Mammary epithelial cell (primary cell): Measurements from ENCODE around the gene FUT2.

Experiments used
- EZH2 ChIP-seq: IDR thresholded peaks from 2 replicates; pipeline ENCODE4 v1.6.1; 2012; ENCODE audit warnings: low read length, inconsistent platforms, borderline replicate concordance
- TF ChIP-seq, protein P1 (sequence below), 2 donors: IDR thresholded peaks in 1 of 2; conservative IDR thresholded peaks in 1 of 2; 2 replicates each; pipeline ENCODE4 v1.5.1; 2011 to 2012; ENCODE audit warnings: inconsistent platforms in 2 of 2, low read length in 2 of 2, mild to moderate bottlenecking in 2 of 2, control low read depth in 1 of 2, low read depth in 1 of 2; ENCODE audit not compliant: insufficient read depth in 1 of 2; ENCODE audit errors: extremely low read depth in 1 of 2

DNA sequence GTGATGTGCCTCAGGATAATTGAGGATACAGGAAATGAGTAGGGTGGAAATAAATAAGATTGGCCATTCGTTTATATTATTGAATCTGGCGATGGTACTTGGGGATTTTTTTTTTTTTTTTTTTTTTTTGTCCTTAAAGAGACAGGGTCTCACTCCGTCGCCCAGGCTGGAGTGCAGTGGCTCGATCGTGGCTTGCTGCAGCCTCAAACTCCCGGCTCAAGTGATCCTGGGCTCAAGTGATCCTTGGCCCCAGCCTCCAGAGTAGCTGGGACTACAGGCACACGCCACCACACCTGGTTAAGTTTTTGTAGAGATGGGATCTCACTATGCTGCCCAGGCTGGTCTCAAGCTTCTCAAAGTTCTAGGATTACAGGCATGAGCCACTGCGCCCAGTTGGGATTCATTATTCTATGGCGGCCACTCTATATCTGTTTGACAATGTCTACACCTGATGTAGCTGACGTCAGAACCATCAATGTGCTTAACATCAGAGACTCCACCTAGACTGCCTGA, 26.5 kb downstream of the FUT2 start:
- TF ChIP-seq, protein P1, sequence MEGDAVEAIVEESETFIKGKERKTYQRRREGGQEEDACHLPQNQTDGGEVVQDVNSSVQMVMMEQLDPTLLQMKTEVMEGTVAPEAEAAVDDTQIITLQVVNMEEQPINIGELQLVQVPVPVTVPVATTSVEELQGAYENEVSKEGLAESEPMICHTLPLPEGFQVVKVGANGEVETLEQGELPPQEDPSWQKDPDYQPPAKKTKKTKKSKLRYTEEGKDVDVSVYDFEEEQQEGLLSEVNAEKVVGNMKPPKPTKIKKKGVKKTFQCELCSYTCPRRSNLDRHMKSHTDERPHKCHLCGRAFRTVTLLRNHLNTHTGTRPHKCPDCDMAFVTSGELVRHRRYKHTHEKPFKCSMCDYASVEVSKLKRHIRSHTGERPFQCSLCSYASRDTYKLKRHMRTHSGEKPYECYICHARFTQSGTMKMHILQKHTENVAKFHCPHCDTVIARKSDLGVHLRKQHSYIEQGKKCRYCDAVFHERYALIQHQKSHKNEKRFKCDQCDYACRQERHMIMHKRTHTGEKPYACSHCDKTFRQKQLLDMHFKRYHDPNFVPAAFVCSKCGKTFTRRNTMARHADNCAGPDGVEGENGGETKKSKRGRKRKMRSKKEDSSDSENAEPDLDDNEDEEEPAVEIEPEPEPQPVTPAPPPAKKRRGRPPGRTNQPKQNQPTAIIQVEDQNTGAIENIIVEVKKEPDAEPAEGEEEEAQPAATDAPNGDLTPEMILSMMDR (conservative IDR thresholded peaks at IDR 0.05 in 1 of 2, IDR thresholded peaks at IDR 0.05 in 1 of 2; ENCODE audit: extremely low read depth in 1 of 2, insufficient read depth in 1 of 2, low read depth in 1 of 2, low read length in 2 of 2) = no peak
- no peak for TF ChIP-seq EZH2
